T-helper 2 cell treated with Interferon-gamma antibody and Interleukin-4, amounts not matched to agents 100 ng/mL and 5 ng/mL, for 36 hours (primary cell): ENCODE measurements around the gene CDK5. TPM values are rescaled to one million over a fixed set of nuclear protein-coding genes. Genes with fewer than 3 reads are reported as not detected.
"Not testable (repeated sequence)": the region's sequence is repeated elsewhere in the genome, so short reads cannot be mapped to it uniquely, and the experiment has no call there.

Source experiments
- intact Hi-C: fragments of 100-400 bp; cut with micrococcal nuclease; formaldehyde crosslinking; loops from one replicate; pipeline ENCODE4 v1.15.1; 2023
- total RNA-seq: library from RNA; stranded (reverse); gene quantifications from 2 replicates; pipeline ENCODE4 v1.2.3, GENCODE V29; 2022

Gene CDK5
- total RNA-seq, 1 donor from 2014 or later = 23.7 TPM

- intact Hi-C loops = loop anchor here (1.0 to 5.0 kb wide), 6 partner anchors 21 to 174 kb away; partner anchors contain the start of genes ABCB8, CHPF2 and FASTK
These were observed 1.2 kb upstream of the CDK5 start for GRCh38 chr7:151058781-151059366.

DNA sequence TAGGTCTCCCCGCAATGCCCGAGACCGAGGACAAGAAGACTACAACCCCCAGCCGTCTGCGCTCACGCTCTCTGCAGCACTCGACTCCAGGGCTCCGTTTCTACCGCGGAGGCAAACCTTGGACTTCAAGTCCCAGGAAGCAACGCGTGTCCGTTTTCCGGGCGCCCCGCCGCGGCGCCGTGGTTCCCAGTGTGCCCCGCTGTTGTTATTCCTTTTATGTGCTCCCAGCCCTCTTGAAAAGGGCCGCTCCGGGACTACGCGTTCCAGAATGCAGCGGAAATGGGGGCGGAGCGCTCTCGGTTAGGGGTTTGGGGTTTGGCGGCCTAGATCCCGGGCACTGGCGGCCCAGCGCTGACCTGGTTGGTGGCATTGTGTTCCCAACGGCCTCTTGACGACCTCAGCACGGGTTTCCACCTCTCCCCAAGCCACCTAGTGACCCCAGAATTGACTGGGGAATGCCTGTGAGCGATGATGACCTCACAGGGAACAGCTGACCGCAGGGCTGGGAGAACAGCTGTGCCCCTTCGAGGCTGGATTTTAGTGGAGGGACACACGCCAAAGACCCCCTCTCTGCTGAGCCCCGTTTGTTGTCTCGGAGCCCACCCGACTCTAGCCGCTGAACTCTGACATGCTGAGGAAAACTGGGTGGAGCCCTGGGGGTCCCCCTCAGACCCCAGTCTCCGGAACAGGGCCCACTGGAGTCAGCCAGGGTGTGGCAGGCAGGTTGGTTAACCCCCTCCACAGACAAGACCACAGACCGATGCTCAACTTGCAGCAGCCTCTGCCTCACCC is 488 bp upstream of the CDK5 start:
- intact Hi-C loops = loop anchor here (1.0 to 5.0 kb wide), 7 partner anchors 22 to 175 kb away; partner anchors contain the start of genes ABCB8, ABCF2, CHPF2 and FASTK

GRCh38 chr7:151056666-151057505 is 811 bp downstream of the CDK5 start:
- intact Hi-C loops = loop anchor here (1.0 to 5.0 kb wide), 2 partner anchors 45 to 170 kb away; partner anchors contain the start of gene ABCF2

- intact Hi-C loops = loop anchor here (5.0 kb wide), 1 partner anchor 44 kb away; no protein-coding TSS in a partner anchor
These were observed 1.4 kb downstream of the CDK5 start for GRCh38 chr7:151056283-151056665.

- intact Hi-C loops = no loop called here
These were observed 3.9 kb downstream of the CDK5 start for GRCh38 chr7:151053751-151054150.

DNA sequence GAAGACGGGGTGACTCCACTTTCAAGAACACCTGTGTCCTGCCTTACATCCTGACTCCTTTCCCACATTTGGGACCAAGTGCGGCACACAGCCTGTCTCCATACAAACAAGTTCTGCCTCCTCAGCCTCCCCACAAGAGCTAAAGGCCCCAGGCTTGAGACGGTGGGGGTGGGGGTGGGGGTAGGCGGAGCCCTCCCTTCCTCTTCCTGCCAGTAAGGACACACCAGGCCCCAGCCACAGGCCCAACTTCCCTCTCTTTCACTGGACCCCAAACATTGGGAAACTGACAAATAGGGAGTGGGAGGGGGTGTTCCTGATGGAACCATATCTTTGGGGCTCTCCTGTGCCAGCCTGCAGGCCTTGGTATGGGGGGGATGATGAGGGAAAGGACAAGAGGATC is 4.6 kb downstream of the CDK5 start:
- intact Hi-C loops = no loop called here

DNA sequence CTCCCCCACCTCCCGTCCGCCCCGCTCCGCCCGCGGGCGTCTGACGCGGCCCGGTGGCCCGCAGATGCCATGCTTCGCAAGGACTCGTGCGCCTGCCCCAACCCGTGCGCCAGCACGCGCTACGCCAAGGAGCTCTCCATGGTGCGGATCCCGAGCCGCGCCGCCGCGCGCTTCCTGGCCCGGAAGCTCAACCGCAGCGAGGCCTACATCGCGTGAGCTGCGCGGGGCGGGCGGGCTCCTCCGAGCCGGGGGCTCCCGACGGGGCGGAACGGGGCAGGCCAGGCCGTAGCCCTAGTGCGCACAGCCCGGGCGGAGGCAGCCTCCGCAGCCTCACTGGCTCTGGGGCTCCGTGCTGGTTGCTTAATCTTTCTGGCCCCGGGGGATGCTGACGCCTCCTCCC is 6.6 kb downstream of the CDK5 start:
- intact Hi-C loops = no loop called here

GRCh38 chr7:151048911-151049463 is 8.7 kb downstream of the CDK5 start:
- intact Hi-C loops = no loop called here

- intact Hi-C loops = no loop called here
These were observed 9.5 kb downstream of the CDK5 start, which contains the start of gene ASIC3 for GRCh38 chr7:151047976-151048815. Gene ASIC3 (plus strand): TSS chr7:151048531. CDS start chr7:151048886, 355 bp downstream.

- intact Hi-C loops = no loop called here
These were observed 10.8 kb downstream of the CDK5 start for GRCh38 chr7:151046603-151047573.

DNA sequence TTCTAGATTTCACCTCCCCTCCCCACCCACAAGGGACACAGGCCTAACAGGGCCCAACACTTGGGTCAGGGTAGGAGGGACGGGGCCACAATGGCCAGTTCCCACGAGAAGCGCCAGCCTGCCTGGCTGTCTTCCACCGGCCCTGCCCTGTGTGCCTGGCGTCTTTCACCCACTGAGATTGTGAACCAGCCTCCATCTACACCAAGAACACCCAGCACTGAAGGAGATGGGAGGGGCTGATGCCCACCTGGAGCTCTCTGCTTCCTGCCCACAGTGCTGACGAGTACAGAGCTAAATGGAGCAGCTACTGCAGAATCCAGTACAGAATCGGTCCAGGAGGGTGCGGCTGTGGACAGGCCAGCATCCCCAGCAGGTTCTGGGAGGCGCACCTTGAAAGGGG is 11.7 kb downstream of the CDK5 start:
- intact Hi-C loops = no loop called here

DNA sequence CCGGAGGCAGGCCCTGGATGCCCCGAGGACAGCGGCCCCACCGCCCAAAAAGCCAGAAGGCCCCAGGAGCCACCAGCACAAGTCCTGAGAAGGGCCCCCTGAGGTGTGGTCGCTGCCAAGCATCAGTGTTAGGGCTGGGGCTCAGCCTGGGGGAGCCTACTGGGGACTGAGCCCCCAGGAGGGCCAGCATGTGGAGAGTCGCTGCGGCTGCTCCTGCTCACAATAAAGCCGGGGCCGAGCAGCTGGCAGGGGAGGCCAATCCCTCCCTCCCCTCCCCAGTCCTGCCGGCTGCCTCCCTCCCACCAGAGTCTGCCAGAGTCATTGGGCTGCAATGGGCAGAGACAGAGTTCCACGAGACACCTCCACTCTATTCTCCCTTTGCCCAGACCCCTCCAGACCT is 12.4 kb downstream of the CDK5 start:
- intact Hi-C loops = no loop called here

- intact Hi-C loops = no loop called here
These were observed 13.7 kb downstream of the CDK5 start for GRCh38 chr7:151043959-151044358.

DNA sequence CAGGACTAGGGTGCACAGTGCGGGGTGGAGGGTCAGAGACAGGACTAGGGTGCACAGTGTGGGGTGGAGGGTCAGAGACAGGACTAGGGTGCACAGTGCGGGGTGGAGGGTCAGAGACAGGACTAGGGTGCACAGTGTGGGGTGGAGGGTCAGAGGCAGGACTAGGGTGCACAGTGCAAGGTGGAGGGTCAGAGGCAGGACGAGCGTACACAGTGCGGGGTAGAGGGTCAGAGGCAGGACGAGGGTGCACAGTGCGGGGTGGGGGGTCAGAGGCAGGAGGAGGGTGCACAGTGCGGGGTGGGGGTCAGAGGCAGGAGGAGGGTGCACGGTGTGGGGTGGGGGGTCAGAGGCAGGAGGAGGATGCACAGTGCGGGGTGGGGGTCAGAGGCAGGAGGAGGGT is 14.2 kb downstream of the CDK5 start:
- intact Hi-C loops = not testable (repeated sequence)

- intact Hi-C loops = no loop called here
These were observed 16.9 kb downstream of the CDK5 start for GRCh38 chr7:151040616-151041375.

- intact Hi-C loops = no loop called here
These were observed 17.7 kb downstream of the CDK5 start for GRCh38 chr7:151039850-151040548.

GRCh38 chr7:151038951-151039849 is 18.5 kb downstream of the CDK5 start:
- intact Hi-C loops = no loop called here
